Skeletal muscle satellite cell (primary cell): Measurements from ENCODE around the gene TRIO.

Experiments used
- H3K27me3 ChIP-seq: 2 replicates; pipeline ENCODE4 v1.7.0; 2013; ENCODE audit warnings: low read length; ENCODE audit not compliant: control insufficient read depth, insufficient read depth
- H3K36me3 ChIP-seq: 2 replicates; pipeline ENCODE4 v1.7.0; 2013; ENCODE audit warnings: mild to moderate bottlenecking, control low read depth, low read length; ENCODE audit not compliant: insufficient read depth
- H3K4me1 ChIP-seq: 2 replicates; pipeline ENCODE4 v1.7.0; 2013; ENCODE audit warnings: low read length; ENCODE audit not compliant: control insufficient read depth, insufficient read depth
- H3K4me2 ChIP-seq: 2 replicates; pipeline ENCODE4 v1.7.0; 2013; ENCODE audit warnings: mild to moderate bottlenecking, low read length
- H3K4me3 ChIP-seq: 2 replicates; pipeline ENCODE4 v1.7.0; 2013; ENCODE audit warnings: low read length
- H3K9ac ChIP-seq: 2 replicates; pipeline ENCODE4 v1.7.0; 2013; ENCODE audit warnings: mild to moderate bottlenecking, low read depth, low read length, moderate library complexity
- H3K9me3 ChIP-seq: replicated peaks from 2 replicates; pipeline ENCODE4 v1.7.0; 2013; ENCODE audit warnings: mild to moderate bottlenecking, control low read depth, low read length

The TRIO gene

GRCh38 chr5:14257995-14258403 lies 114.9 kb downstream of the TRIO start:
- H3K9ac ChIP-seq, result no peak overlapping the region
- no peak overlapping the region for H3K4me3 ChIP-seq
- peaks cover 36% of the 10 kb centered on the region for H3K36me3 ChIP-seq
- H3K27me3 ChIP-seq, result no peaks in the 10 kb centered on the region
- H3K4me1 ChIP-seq, result peaks cover 44% of the 10 kb centered on the region
- no peak overlapping the region for H3K4me2 ChIP-seq
- peaks cover 17% of the 10 kb centered on the region for H3K9me3 ChIP-seq

- peaks cover 17% of the 10 kb centered on the region for H3K9me3 ChIP-seq
- H3K27me3 ChIP-seq, result no peaks in the 10 kb centered on the region
- H3K4me3 ChIP-seq, result no peak overlapping the region
- H3K4me1 ChIP-seq, result peaks cover 52% of the 10 kb centered on the region
- H3K4me2 ChIP-seq, result no peak overlapping the region
- no peak overlapping the region for H3K9ac ChIP-seq
- H3K36me3 ChIP-seq, result peaks cover 36% of the 10 kb centered on the region
Observed at GRCh38 chr5:14258840-14259239, 115.7 kb downstream of the TRIO start.

GRCh38 chr5:14260637-14261036 lies 117.5 kb downstream of the TRIO start:
- H3K36me3 ChIP-seq, result peaks cover 23% of the 10 kb centered on the region
- peak overlapping the region; percentile 8 for H3K9ac ChIP-seq
- no peak overlapping the region for H3K4me2 ChIP-seq
- no peak overlapping the region for H3K4me3 ChIP-seq
- H3K27me3 ChIP-seq, result no peaks in the 10 kb centered on the region
- H3K9me3 ChIP-seq, result peaks cover 11% of the 10 kb centered on the region
- H3K4me1 ChIP-seq, result peaks cover 65% of the 10 kb centered on the region

GRCh38 chr5:14261235-14261634 lies 118.1 kb downstream of the TRIO start:
- no peak overlapping the region for H3K4me2 ChIP-seq
- H3K9ac ChIP-seq, result peak overlapping the region; percentile 8
- no peaks in the 10 kb centered on the region for H3K27me3 ChIP-seq
- no peak overlapping the region for H3K4me3 ChIP-seq
- H3K4me1 ChIP-seq, result peaks cover 70% of the 10 kb centered on the region
- H3K36me3 ChIP-seq, result peaks cover 18% of the 10 kb centered on the region
- H3K9me3 ChIP-seq, result peaks cover 5% of the 10 kb centered on the region

- H3K9me3 ChIP-seq, result no peaks in the 10 kb centered on the region
- peaks cover 10% of the 10 kb centered on the region for H3K36me3 ChIP-seq
- no peak overlapping the region for H3K9ac ChIP-seq
- H3K4me3 ChIP-seq, result no peak overlapping the region
- H3K27me3 ChIP-seq, result no peaks in the 10 kb centered on the region
- no peak overlapping the region for H3K4me2 ChIP-seq
- peaks cover 78% of the 10 kb centered on the region for H3K4me1 ChIP-seq
Observed at GRCh38 chr5:14261856-14262611, 118.9 kb downstream of the TRIO start.

- Histone ChIP-seq H3K4me3 (no peak overlapping the region), H3K27me3 (no peaks in the 10 kb centered on the region), H3K36me3 (peaks cover 8% of the 10 kb centered on the region), H3K9ac (peak overlapping the region; percentile 93), H3K4me1 (peaks cover 88% of the 10 kb centered on the region), H3K4me2 (no peak overlapping the region), H3K9me3 (no peaks in the 10 kb centered on the region)
Observed at GRCh38 chr5:14263113-14263512, 120.0 kb downstream of the TRIO start.

- Histone ChIP-seq H3K9ac (peak overlapping the region; percentile 93), H3K4me2 (peak overlapping the region; percentile 79), H3K4me3 (no peak overlapping the region), H3K36me3 (peaks cover 3% of the 10 kb centered on the region), H3K27me3 (no peaks in the 10 kb centered on the region), H3K4me1 (peaks cover 89% of the 10 kb centered on the region), H3K9me3 (no peaks in the 10 kb centered on the region)
Observed at GRCh38 chr5:14263699-14264098, 120.6 kb downstream of the TRIO start.

GRCh38 chr5:14264605-14265316 lies 121.6 kb downstream of the TRIO start:
- Histone ChIP-seq H3K9ac (peak overlapping the region; percentile 93), H3K9me3 (no peaks in the 10 kb centered on the region), H3K4me3 (peak overlapping the region; percentile 43), H3K27me3 (no peaks in the 10 kb centered on the region), H3K36me3 (no peaks in the 10 kb centered on the region), H3K4me2 (peak overlapping the region; percentile 79), H3K4me1 (peaks cover 89% of the 10 kb centered on the region)

- Histone ChIP-seq H3K27me3 (no peaks in the 10 kb centered on the region), H3K9ac (peak overlapping the region; percentile 93), H3K36me3 (no peaks in the 10 kb centered on the region), H3K4me1 (peaks cover 89% of the 10 kb centered on the region), H3K4me2 (peak overlapping the region; percentile 79), H3K4me3 (peak overlapping the region; percentile 23), H3K9me3 (no peaks in the 10 kb centered on the region)
Observed at GRCh38 chr5:14265570-14265969, 122.4 kb downstream of the TRIO start.

GRCh38 chr5:14266171-14266570 lies 123.0 kb downstream of the TRIO start:
- Histone ChIP-seq H3K27me3 (no peaks in the 10 kb centered on the region), H3K4me2 (peak overlapping the region; percentile 65), H3K9ac (peak overlapping the region; percentile 76), H3K4me1 (peaks cover 90% of the 10 kb centered on the region), H3K4me3 (peak overlapping the region; percentile 23), H3K9me3 (no peaks in the 10 kb centered on the region), H3K36me3 (no peaks in the 10 kb centered on the region)

- no peaks in the 10 kb centered on the region for H3K9me3 ChIP-seq
- H3K4me3 ChIP-seq, result no peak overlapping the region
- peaks cover 92% of the 10 kb centered on the region for H3K4me1 ChIP-seq
- H3K27me3 ChIP-seq, result no peaks in the 10 kb centered on the region
- peak overlapping the region; percentile 76 for H3K9ac ChIP-seq
- H3K36me3 ChIP-seq, result peaks cover under 1% of the 10 kb centered on the region
- no peak overlapping the region for H3K4me2 ChIP-seq
Observed at GRCh38 chr5:14266686-14267085, 123.5 kb downstream of the TRIO start.
